K562 (cell line): ENCODE results near the gene IFT22. TPM values are rescaled to one million over a fixed set of nuclear protein-coding genes. Genes with fewer than 3 reads are reported as not detected.

Experiments used
- CBX8 ChIP-seq: fragments of 200-600 bp; sonication (generic); IDR thresholded peaks from 2 replicates; pipeline ENCODE4 v1.6.1; 2012; ENCODE audit warnings: borderline replicate concordance, mixed run types, low read depth, mild to moderate bottlenecking, moderate library complexity, mixed read lengths, low read length, control low read depth, inconsistent platforms; ENCODE audit not compliant: poor library complexity, severe bottlenecking; ENCODE audit errors: extremely low read depth
- CHD2 ChIP-seq: IDR thresholded peaks from 2 replicates; pipeline ENCODE4 v1.6.1; 2011; ENCODE audit warnings: low read depth, low read length
- KLF6 ChIP-seq: fragments of 250-450 bp; sonication (Bioruptor Pico); IDR thresholded peaks from 2 replicates; pipeline ENCODE4 v1.4.0; 2020; ENCODE audit warnings: mild to moderate bottlenecking, moderate library complexity, borderline replicate concordance
- LCOR ChIP-seq: sonication (generic); formaldehyde crosslinking; IDR thresholded peaks from 2 replicates; pipeline ENCODE4 v1.8.0; 2022; ENCODE audit warnings: mild to moderate bottlenecking, missing genetic modification reagents
- NCOA6 ChIP-seq: fragments of 450-650 bp; IDR thresholded peaks from 2 replicates; pipeline ENCODE4 v1.6.1; 2017; ENCODE audit warnings: mild to moderate bottlenecking
- NRF1 ChIP-seq, 2 experiments: fragments of 450-650 bp; IDR thresholded peaks in 1 of 2; conservative IDR thresholded peaks in 1 of 2; 2 replicates each; pipeline ENCODE4 v1.6.1; 2014; ENCODE audit warnings: mild to moderate bottlenecking in 2 of 2
- PHF8 ChIP-seq: fragments of 200-600 bp; sonication (generic); IDR thresholded peaks from 2 replicates; pipeline ENCODE4 v1.6.1; 2012; ENCODE audit warnings: mixed run types, mild to moderate bottlenecking, inconsistent platforms, low read length, moderate library complexity, borderline replicate concordance
- RBM14 ChIP-seq: fragments of 200-400 bp; formaldehyde crosslinking; IDR thresholded peaks from 2 replicates; pipeline ENCODE4 v1.6.1; 2018; ENCODE audit warnings: low read depth, mild to moderate bottlenecking, low read length, moderate library complexity, borderline replicate concordance; ENCODE audit not compliant: insufficient read depth
- SPI1 ChIP-seq: IDR thresholded peaks from 2 replicates; pipeline ENCODE4 v1.6.1; 2011; ENCODE audit warnings: low read depth, low read length, control low read depth, borderline replicate concordance
- SRSF1 ChIP-seq: fragments of 200-400 bp; formaldehyde crosslinking; IDR thresholded peaks from 2 replicates; pipeline ENCODE4 v1.6.1; 2017; ENCODE audit warnings: mild to moderate bottlenecking, low read depth, low read length, moderate library complexity
- TSHZ1 ChIP-seq: fragments of 250-450 bp; sonication (Bioruptor Pico); IDR thresholded peaks from 2 replicates; pipeline ENCODE4 v1.4.0; 2020; ENCODE audit warnings: mild to moderate bottlenecking, moderate library complexity
- YBX1 ChIP-seq: fragments of 450-650 bp; IDR thresholded peaks from 2 replicates; pipeline ENCODE4 v1.7.1; 2016; ENCODE audit warnings: mild to moderate bottlenecking
- YY1 ChIP-seq, 3 experiments: IDR thresholded peaks; 2 replicates each; pipeline ENCODE4 v1.6.1; 2011; ENCODE audit warnings: low read length in 2 of 3, mild to moderate bottlenecking in 2 of 3, moderate library complexity in 2 of 3, borderline replicate concordance in 1 of 3, control low read depth in 1 of 3, low read depth in 1 of 3; ENCODE audit not compliant: insufficient read depth in 3 of 3, insufficient replicate concordance in 2 of 3, control insufficient read depth in 1 of 3, insufficient read length in 1 of 3; ENCODE audit errors: extremely low read depth in 1 of 3
- ZFX ChIP-seq: sonication (generic); formaldehyde crosslinking; IDR thresholded peaks from 2 replicates; pipeline ENCODE4 v1.8.0; 2022; ENCODE audit warnings: mild to moderate bottlenecking, missing genetic modification reagents, moderate library complexity
- ZNF395 ChIP-seq: fragments of 200-800 bp; sonication (Bioruptor generic); IDR thresholded peaks from 2 replicates; pipeline ENCODE4 v1.6.1; 2017; ENCODE audit warnings: missing genetic modification characterization, missing compliant biosample characterization
- polyA plus RNA-seq, 8 experiments: library from polyadenylated mRNA; depleted of rRNA in 4 of 8; stranded (reverse) in 5 of 8; unstranded in 3 of 8; fragments of >200 nt; fragmentation: Nextera tagmentation in 2 of 8; fragmentation: Illumina TruSeq in 1 of 8; extraction: Ambion mirVana in 2 of 8; extraction: Trizol in 1 of 8; gene quantifications; 2 replicates each; pipeline versions ENCODE4 v1.2.1 to v1.2.3, GENCODE V29; 2011 to 2014; ENCODE audit warnings: inconsistent platforms in 1 of 8, missing spikeins in 1 of 8
- total RNA-seq, 7 experiments: library from RNA; depleted of rRNA in 6 of 7; stranded (reverse); fragments of >200 nt in 6 of 7; fragmentation: Illumina TruSeq in 2 of 7; extraction: Trizol in 2 of 7; gene quantifications; 2 replicates each; pipeline versions ENCODE4 v1.2.1 to v1.2.3, GENCODE V29; 2011 to 2021; ENCODE audit warnings: low replicate concordance in 1 of 7

The IFT22 gene
- total and polyA plus RNA-seq, 9 of the 15 experiments (the other 6 are each of a cell fraction or from before 2014, with no cell fraction given): 6.3 to 18.2 (median 7.7) TPM

GRCh38 chr7:101308245-101309085 lies 13.1 kb downstream of the IFT22 start (continued):
- TF ChIP-seq TSHZ1 (CRISPR knock-in tag): no peak
- TF ChIP-seq PHF8: peak; percentile 38; the same call in 1 of the 2 replicates
- no peak for TF ChIP-seq CHD2
- TF ChIP-seq NCOA6: no peak
- TF ChIP-seq ZFX (CRISPR knock-in tag): peak; percentile 55
- TF ChIP-seq YY1 (IDR thresholded peaks at IDR 0.05; ENCODE audit: borderline replicate concordance in 1 of 3, control insufficient read depth in 1 of 3, extremely low read depth in 1 of 3, insufficient read depth in 3 of 3, insufficient read length in 1 of 3, insufficient replicate concordance in 2 of 3, low read depth in 1 of 3, low read length in 2 of 3): peak in 1 of 3 experiments; percentile 75
- TF ChIP-seq NRF1 (conservative IDR thresholded peaks at IDR 0.05 in 1 of 2, IDR thresholded peaks at IDR 0.05 in 1 of 2): peak in 1 of 2 experiments; percentile 30; a peak in 1 of 4 replicates
- TF ChIP-seq SRSF1: no peak
- peak; percentile 21; the same call in 1 of the 2 replicates for TF ChIP-seq LCOR (CRISPR knock-in tag)
- no peak for TF ChIP-seq KLF6 (CRISPR knock-in tag)
- no peak for TF ChIP-seq YBX1
- no peak for TF ChIP-seq ZNF395
- no peak for TF ChIP-seq CBX8
- 0 out of 2 replicates have a peak, but pooled peaks have one; percentile 67 for TF ChIP-seq RBM14
- no peak for TF ChIP-seq SPI1
